LNCAP (cell line): ENCODE results near the gene SHLD1.

ENCODE experiments used
- CTCF ChIP-seq: fragments of 450-650 bp; IDR thresholded peaks from 2 replicates; pipeline ENCODE4 v1.5.1; 2017; ENCODE audit warnings: mild to moderate bottlenecking

Gene SHLD1

GRCh38 chr20:5716953-5717352 is 33.2 kb upstream of the SHLD1 start:
- no peak for TF ChIP-seq CTCF

GRCh38 chr20:5718896-5719595 is 31.2 kb upstream of the SHLD1 start:
- TF ChIP-seq CTCF = no peak

GRCh38 chr20:5719861-5720403 is 30.3 kb upstream of the SHLD1 start:
- TF ChIP-seq CTCF = no peak

- no peak for TF ChIP-seq CTCF
Measured at GRCh38 chr20:5720696-5721095, 29.5 kb upstream of the SHLD1 start.

GRCh38 chr20:5722927-5723326 is 27.3 kb upstream of the SHLD1 start:
- TF ChIP-seq CTCF = no peak

GRCh38 chr20:5727018-5727515 is 23.1 kb upstream of the SHLD1 start:
- TF ChIP-seq CTCF = no peak

GRCh38 chr20:5729348-5729747 is 20.9 kb upstream of the SHLD1 start:
- no peak for TF ChIP-seq CTCF
